GM12878 (cell line): ENCODE measurements around the gene RAD18. TPM values are rescaled to one million over a fixed set of nuclear protein-coding genes. Genes with fewer than 3 reads are reported as not detected.

ENCODE experiments used
- ATAC-seq: fragments of 200-7000 bp; cut with Tn5 transposase; 3 replicates; pipeline ENCODE4 v1.9.1; 2020; ENCODE audit warnings: mild to moderate bottlenecking, moderate library complexity
- BruUV-seq: library from RNA; stranded (reverse); fragments of 400-500 nt; replicated peaks from 2 replicates; lab custom pipeline; 2021; lab: Mats Ljungman, UMichigan
- CTCF ChIA-PET: fragments of 300-600 bp; sonication (Branson Sonifier 250); formaldehyde crosslinking; extraction: SDS; loops from one replicate; lab custom pipeline; 2021; ENCODE audit warnings: inconsistent platforms; lab: Yijun Ruan, JAX
- POLR2A ChIA-PET: fragments of 350-600 bp; formaldehyde crosslinking; extraction: SDS; loops from one replicate; lab custom pipeline; 2021; ENCODE audit warnings: inconsistent platforms; lab: Charles Lee
- RAD21 ChIA-PET: fragments of 300-600 bp; sonication (Branson Sonifier 250); formaldehyde crosslinking; loops from one replicate; lab custom pipeline; 2023; ENCODE audit warnings: antibody characterized with exemption; ENCODE audit not compliant: unreplicated experiment; lab: Charles Lee
- SMC1A ChIA-PET: fragments of 300-600 bp; sonication (Branson Sonifier 250); formaldehyde crosslinking; loops from one replicate; lab custom pipeline; 2023; ENCODE audit not compliant: unreplicated experiment, uncharacterized antibody; lab: Charles Lee
- DNase-seq: peaks from one replicate; pipeline ENCODE4 v3.0.0-alpha.2; 2011; ENCODE audit warnings: low read depth, low spot score
- FAIRE-seq: peaks from 3 replicates; lab custom pipeline; 2011; peaks lifted over from hg19 to GRCh38; lab: Jason Lieb, UNC
- H2AFZ ChIP-seq: 2 replicates; pipeline ENCODE4 v1.6.0; 2011; ENCODE audit warnings: low read depth, low read length, control low read depth; ENCODE audit not compliant: control insufficient read depth
- H3K27ac ChIP-seq: 2 replicates; pipeline ENCODE4 v1.5.1; 2011; ENCODE audit warnings: control low read depth; ENCODE audit not compliant: control insufficient read depth, insufficient read depth
- H3K27me3 ChIP-seq, 2 experiments: replicated peaks in 1 of 2; 2 replicates each; pipeline versions ENCODE4 v1.6.0 to v1.6.1; 2011; ENCODE audit warnings: low read length in 1 of 2; ENCODE audit not compliant: control insufficient read depth in 2 of 2, insufficient read depth in 2 of 2
- H3K36me3 ChIP-seq, 2 experiments: 2 replicates each; pipeline ENCODE4 v1.5.1; 2011; ENCODE audit warnings: low read length in 1 of 2; ENCODE audit not compliant: control insufficient read depth in 2 of 2, insufficient read depth in 2 of 2
- H3K4me1 ChIP-seq: 2 replicates; pipeline ENCODE4 v1.6.1; 2011; ENCODE audit warnings: mild to moderate bottlenecking, low read length, moderate library complexity, mixed read lengths; ENCODE audit not compliant: control insufficient read depth, insufficient read depth
- H3K4me2 ChIP-seq: 2 replicates; pipeline ENCODE4 v1.6.0; 2011; ENCODE audit warnings: control low read depth; ENCODE audit not compliant: control insufficient read depth, insufficient read depth
- H3K4me3 ChIP-seq: fragments of 200-600 bp; sonication (generic); 2 replicates; pipeline ENCODE4 v1.5.1; 2016
- H3K79me2 ChIP-seq: 2 replicates; pipeline ENCODE4 v1.6.0; 2011; ENCODE audit warnings: low read length; ENCODE audit not compliant: control insufficient read depth, insufficient read depth
- H3K9ac ChIP-seq: 2 replicates; pipeline ENCODE4 v1.8.0; 2011; ENCODE audit warnings: low read length, control low read depth, mixed read lengths; ENCODE audit not compliant: control insufficient read depth, insufficient read depth
- H3K9me3 ChIP-seq: replicated peaks from 3 replicates; pipeline ENCODE4 v1.5.1; 2011; ENCODE audit warnings: mild to moderate bottlenecking, low read length; ENCODE audit not compliant: control insufficient read depth, insufficient read depth
- H4K20me1 ChIP-seq: 2 replicates; pipeline ENCODE4 v1.6.0; 2011; ENCODE audit not compliant: control insufficient read depth, insufficient read depth
- ATF7 ChIP-seq: fragments of 450-650 bp; IDR thresholded peaks from 2 replicates; pipeline ENCODE4 v1.6.1; 2016; ENCODE audit warnings: low read depth, mild to moderate bottlenecking
- CREM ChIP-seq: IDR thresholded peaks from 2 replicates; pipeline ENCODE4 v1.6.1; 2014; ENCODE audit warnings: antibody characterized with exemption, low read depth
- HCFC1 ChIP-seq: fragments of 150-350 bp; IDR thresholded peaks from 2 replicates; pipeline ENCODE4 v1.6.1; 2014; ENCODE audit warnings: low read length
- JUND ChIP-seq: IDR thresholded peaks from 2 replicates; pipeline ENCODE4 v1.6.1; 2012; ENCODE audit warnings: low read depth, mild to moderate bottlenecking, low read length, improper control_type of control experiment, moderate library complexity
- RCOR1 ChIP-seq: conservative IDR thresholded peaks from 2 replicates; pipeline ENCODE4 v1.6.1; 2012; ENCODE audit warnings: low read depth, low read length, improper control_type of control experiment
- RELA ChIP-seq: fragments of 450-650 bp; IDR thresholded peaks from 2 replicates; pipeline ENCODE4 v1.8.0; 2014; ENCODE audit warnings: borderline replicate concordance; ENCODE audit not compliant: partially characterized antibody
- REST ChIP-seq: IDR thresholded peaks from 2 replicates; pipeline ENCODE4 v1.6.1; 2012; ENCODE audit warnings: mild to moderate bottlenecking, low read depth, low read length
- STAT3 ChIP-seq: IDR thresholded peaks from 2 replicates; pipeline ENCODE4 v1.6.1; 2011; ENCODE audit warnings: low read depth, low read length, improper control_type of control experiment
- WGBS: methylation state at CpG from one replicate; pipeline ENCODE4 v1.1.6; 2016; ENCODE audit warnings: low lambda C conversion rate; ENCODE audit not compliant: insufficient replicate concordance, insufficient coverage; ENCODE audit errors: missing lambda C conversion rate; 5-methylcytosine and 5-hydroxymethylcytosine counted together
- in situ Hi-C: fragments of 300-500 bp; cut with MboI; formaldehyde crosslinking; loops from 9 replicates; pipeline ENCODE4 v1.14.3; 2018; ENCODE audit warnings: mixed read lengths
- intact Hi-C: fragments of 100-400 bp; cut with micrococcal nuclease; formaldehyde crosslinking; loops from one replicate; pipeline ENCODE4 v1.14.2; 2022; ENCODE audit not compliant: unreplicated experiment
- polyA plus RNA-seq, 11 experiments: library from polyadenylated mRNA; depleted of rRNA in 4 of 11; unstranded in 6 of 11; stranded (reverse) in 5 of 11; fragments of >200 nt; fragmentation: Nextera tagmentation in 4 of 11; fragmentation: Illumina TruSeq in 1 of 11; extraction: Ambion mirVana in 4 of 11; extraction: Trizol in 1 of 11; gene quantifications; 1 replicate in 1 of 11; 2 replicates in 10 of 11; pipeline versions ENCODE4 v1.2.1 to v1.2.3, GENCODE V29; 2011 to 2016; ENCODE audit warnings: inconsistent platforms in 2 of 11, missing spikeins in 2 of 11, low read depth in 1 of 11
- total RNA-seq, 4 experiments: library from RNA; depleted of rRNA in 3 of 4; stranded (reverse); fragments of >200 nt in 3 of 4; fragmentation: Illumina TruSeq in 1 of 4; extraction: Trizol in 1 of 4; gene quantifications; 2 replicates each; pipeline versions ENCODE4 v1.2.1 to v1.2.3, GENCODE V29; 2013 to 2021
- TF ChIP-seq, protein P1 (sequence below): IDR thresholded peaks from 2 replicates; pipeline ENCODE4 v1.6.1; 2011; ENCODE audit warnings: low read depth, mild to moderate bottlenecking, low read length, moderate library complexity, borderline replicate concordance; ENCODE audit errors: extremely low read depth
- TF ChIP-seq, protein P2 (sequence below): fragments of 450-650 bp; IDR thresholded peaks from 2 replicates; pipeline ENCODE4 v1.6.1; 2018; ENCODE audit warnings: mild to moderate bottlenecking, low read depth, moderate library complexity; ENCODE audit not compliant: partially characterized antibody

Gene RAD18
- total and polyA plus RNA-seq, 10 of the 15 experiments (the other 5 are each of a cell fraction or from before 2014, with no cell fraction given) = 8.7 to 38.6 (median 19.2) TPM

GRCh38 chr3:8869613-8870012 lies 93.7 kb downstream of the RAD18 start:
- ChIA-PET POLR2A (no interaction called here), SMC1A (no interaction called here), CTCF (no interaction called here), RAD21 (no interaction called here)
- in situ Hi-C loops (no loop called here), intact Hi-C loops (no loop called here)
- no peak overlapping the region for H3K4me2 ChIP-seq
- no peaks in the 10 kb centered on the region for H3K27me3 ChIP-seq
- no peak overlapping the region for H2AFZ ChIP-seq
- 94% methylated on average over 2 of the region's 2 CpGs for WGBS
- ATAC-seq = no peak
- no peak for FAIRE-seq
- no peaks in the 10 kb centered on the region for H3K9me3 ChIP-seq
- no peak overlapping the region for H3K9ac ChIP-seq
- BruUV-seq = no TSS peak
- no peaks in the 10 kb centered on the region for H3K79me2 ChIP-seq
- no peak for TF ChIP-seq STAT3
- no peak for TF ChIP-seq ATF7
- H3K4me1 ChIP-seq = no peaks in the 10 kb centered on the region
- H3K27ac ChIP-seq = no peak overlapping the region
- H3K4me3 ChIP-seq = no peak overlapping the region
- no peaks in the 10 kb centered on the region for H3K36me3 ChIP-seq
- no peak for DNase-seq
- H4K20me1 ChIP-seq = no peaks in the 10 kb centered on the region

GRCh38 chr3:8868996-8869395 lies 94.3 kb downstream of the RAD18 start:
- Histone ChIP-seq H3K79me2 (no peaks in the 10 kb centered on the region), H4K20me1 (no peaks in the 10 kb centered on the region), H2AFZ (no peak overlapping the region), H3K9ac (no peak overlapping the region), H3K27me3 (no peaks in the 10 kb centered on the region), H3K27ac (no peak overlapping the region), H3K4me1 (no peaks in the 10 kb centered on the region), H3K36me3 (no peaks in the 10 kb centered on the region), H3K9me3 (no peaks in the 10 kb centered on the region), H3K4me3 (no peak overlapping the region), H3K4me2 (no peak overlapping the region)
- intact Hi-C loops (no loop called here), in situ Hi-C loops (no loop called here)
- ChIA-PET CTCF (no interaction called here), POLR2A (no interaction called here), SMC1A (interaction anchor here (1.1 kb wide), 1 partner anchor 14 kb away, joined by 4 read pairs; no protein-coding TSS in a partner anchor), RAD21 (no interaction called here)
- FAIRE-seq = no peak
- TF ChIP-seq JUND = no peak
- TF ChIP-seq, protein P1, sequence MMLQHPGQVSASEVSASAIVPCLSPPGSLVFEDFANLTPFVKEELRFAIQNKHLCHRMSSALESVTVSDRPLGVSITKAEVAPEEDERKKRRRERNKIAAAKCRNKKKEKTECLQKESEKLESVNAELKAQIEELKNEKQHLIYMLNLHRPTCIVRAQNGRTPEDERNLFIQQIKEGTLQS = no peak
- TF ChIP-seq CREM = no peak
- no peak for TF ChIP-seq RCOR1
- TF ChIP-seq HCFC1 = no peak
- TF ChIP-seq REST = no peak
- TF ChIP-seq, protein P2, sequence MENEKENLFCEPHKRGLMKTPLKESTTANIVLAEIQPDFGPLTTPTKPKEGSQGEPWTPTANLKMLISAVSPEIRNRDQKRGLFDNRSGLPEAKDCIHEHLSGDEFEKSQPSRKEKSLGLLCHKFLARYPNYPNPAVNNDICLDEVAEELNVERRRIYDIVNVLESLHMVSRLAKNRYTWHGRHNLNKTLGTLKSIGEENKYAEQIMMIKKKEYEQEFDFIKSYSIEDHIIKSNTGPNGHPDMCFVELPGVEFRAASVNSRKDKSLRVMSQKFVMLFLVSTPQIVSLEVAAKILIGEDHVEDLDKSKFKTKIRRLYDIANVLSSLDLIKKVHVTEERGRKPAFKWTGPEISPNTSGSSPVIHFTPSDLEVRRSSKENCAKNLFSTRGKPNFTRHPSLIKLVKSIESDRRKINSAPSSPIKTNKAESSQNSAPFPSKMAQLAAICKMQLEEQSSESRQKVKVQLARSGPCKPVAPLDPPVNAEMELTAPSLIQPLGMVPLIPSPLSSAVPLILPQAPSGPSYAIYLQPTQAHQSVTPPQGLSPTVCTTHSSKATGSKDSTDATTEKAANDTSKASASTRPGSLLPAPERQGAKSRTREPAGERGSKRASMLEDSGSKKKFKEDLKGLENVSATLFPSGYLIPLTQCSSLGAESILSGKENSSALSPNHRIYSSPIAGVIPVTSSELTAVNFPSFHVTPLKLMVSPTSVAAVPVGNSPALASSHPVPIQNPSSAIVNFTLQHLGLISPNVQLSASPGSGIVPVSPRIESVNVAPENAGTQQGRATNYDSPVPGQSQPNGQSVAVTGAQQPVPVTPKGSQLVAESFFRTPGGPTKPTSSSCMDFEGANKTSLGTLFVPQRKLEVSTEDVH = no peak
- no peak for TF ChIP-seq RELA
- no peak for ATAC-seq
- 98% methylated on average over 3 of the region's 3 CpGs for WGBS
- DNase-seq = no peak
- no TSS peak for BruUV-seq
